SU-DHL-6 (cell line): Measurements from ENCODE around the gene PLCB1.

Experiments used
- EZH2phosphoT487 ChIP-seq: fragments of 200-600 bp; sonication (generic), shearing (Covaris generic); conservative IDR thresholded peaks from 2 replicates; pipeline ENCODE4 v1.6.1; 2018; ENCODE audit warnings: mild to moderate bottlenecking, antibody characterized with exemption, low read length, moderate library complexity, mixed read lengths
- TF ChIP-seq, protein P1 (sequence below): fragments of 200-600 bp; sonication (generic); IDR thresholded peaks from one replicate; pipeline ENCODE4 v1.5.1; 2017; ENCODE audit warnings: antibody characterized with exemption, mild to moderate bottlenecking, low read length, moderate library complexity; ENCODE audit not compliant: insufficient read depth, poor library complexity, severe bottlenecking

DNA sequence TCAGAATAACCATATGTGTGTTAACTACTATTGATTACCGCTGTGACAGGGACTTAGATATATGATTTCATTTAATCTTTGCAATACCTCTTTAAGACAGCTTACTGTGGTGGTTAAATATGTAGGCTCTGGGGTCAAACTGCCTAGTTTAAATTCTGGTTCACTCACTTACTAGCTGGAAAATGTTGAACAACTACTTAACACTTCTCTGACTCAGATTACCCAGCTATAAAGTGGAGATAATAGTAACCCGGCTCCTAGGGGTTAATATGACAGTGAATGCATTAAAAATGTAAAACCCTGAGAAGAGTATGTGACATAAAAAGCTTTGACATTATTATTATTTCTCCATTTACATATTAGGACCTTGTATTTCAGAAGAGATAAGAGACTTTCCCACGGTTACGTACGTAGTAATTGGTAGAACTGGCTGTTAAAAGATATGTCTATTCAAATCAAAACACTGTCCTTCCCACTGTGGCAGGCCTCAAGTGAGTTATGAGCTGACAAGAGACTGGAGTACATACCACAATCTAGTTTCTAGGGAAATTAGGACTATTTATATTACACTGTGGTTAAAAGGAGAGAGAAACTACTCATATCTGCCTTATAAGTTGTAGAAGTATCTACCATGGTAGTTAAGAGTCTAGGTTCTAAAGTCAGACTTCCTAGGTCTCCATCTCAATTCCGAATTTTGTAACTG lies 4.4 kb upstream of the PLCB1 start:
- TF ChIP-seq, protein P1, sequence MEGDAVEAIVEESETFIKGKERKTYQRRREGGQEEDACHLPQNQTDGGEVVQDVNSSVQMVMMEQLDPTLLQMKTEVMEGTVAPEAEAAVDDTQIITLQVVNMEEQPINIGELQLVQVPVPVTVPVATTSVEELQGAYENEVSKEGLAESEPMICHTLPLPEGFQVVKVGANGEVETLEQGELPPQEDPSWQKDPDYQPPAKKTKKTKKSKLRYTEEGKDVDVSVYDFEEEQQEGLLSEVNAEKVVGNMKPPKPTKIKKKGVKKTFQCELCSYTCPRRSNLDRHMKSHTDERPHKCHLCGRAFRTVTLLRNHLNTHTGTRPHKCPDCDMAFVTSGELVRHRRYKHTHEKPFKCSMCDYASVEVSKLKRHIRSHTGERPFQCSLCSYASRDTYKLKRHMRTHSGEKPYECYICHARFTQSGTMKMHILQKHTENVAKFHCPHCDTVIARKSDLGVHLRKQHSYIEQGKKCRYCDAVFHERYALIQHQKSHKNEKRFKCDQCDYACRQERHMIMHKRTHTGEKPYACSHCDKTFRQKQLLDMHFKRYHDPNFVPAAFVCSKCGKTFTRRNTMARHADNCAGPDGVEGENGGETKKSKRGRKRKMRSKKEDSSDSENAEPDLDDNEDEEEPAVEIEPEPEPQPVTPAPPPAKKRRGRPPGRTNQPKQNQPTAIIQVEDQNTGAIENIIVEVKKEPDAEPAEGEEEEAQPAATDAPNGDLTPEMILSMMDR: no peak
- no peak for TF ChIP-seq EZH2phosphoT487
